ENCODE results near the gene BBS1. TPM values are rescaled to one million over a fixed set of nuclear protein-coding genes. Genes with fewer than 3 reads are reported as not detected.

Gene BBS1
- total and polyA plus RNA-seq, 4 experiments from 2014 or later = 8.9 to 41.3 (median 26.4) TPM

DNA sequence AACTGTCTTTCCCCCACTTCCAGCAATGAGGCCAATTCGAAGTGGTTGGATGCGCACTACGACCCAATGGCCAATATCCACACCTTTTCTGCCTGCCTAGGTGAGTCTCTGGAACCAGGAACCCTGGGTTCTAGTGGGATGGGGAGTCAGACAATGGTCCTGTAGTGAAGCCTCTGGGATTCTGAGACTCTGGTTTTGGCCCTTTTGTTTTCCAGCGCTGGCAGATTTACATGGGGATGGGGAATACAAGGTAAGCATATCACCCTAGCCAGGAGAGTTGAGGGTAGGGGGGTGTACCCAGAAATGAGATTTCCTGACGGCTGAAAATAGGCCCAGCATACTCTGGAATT is 530 bp downstream of the BBS1 start:
- no peaks in the 10 kb centered on the region for H3K27me3 Mint-ChIP-seq

DNA sequence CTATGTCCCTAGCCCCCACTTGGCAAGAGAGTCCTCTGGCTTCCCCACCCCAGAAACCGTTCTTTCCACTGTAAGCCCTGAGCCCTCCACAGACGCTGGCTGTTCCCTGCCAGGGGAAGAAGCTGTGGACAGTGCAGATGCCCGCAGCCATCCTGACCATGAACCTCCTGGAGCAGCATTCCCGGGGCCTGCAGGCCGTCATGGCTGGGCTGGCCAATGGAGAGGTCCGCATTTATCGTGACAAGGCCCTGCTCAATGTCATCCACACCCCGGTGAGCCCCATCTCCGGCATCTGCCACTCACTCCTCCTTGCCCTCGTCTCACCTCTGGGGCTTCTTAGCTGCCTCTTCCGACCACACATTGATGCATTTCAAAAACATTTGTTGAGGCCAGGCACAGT is 13.2 kb downstream of the BBS1 start:
- peaks cover 6% of the 10 kb centered on the region for H3K36me3 ChIP-seq (ENCODE audit: insufficient read depth, low read length)
- Mint-ChIP-seq H3K36me3 (peaks cover 36 to 41% of the 10 kb centered on the region in 2 donors), H3K9me3 (no peaks in the 10 kb centered on the region), H3K4me3 (no peak overlapping the region), H3K27me3 (no peaks in the 10 kb centered on the region), H3K4me1 (peaks cover 0 to 3% (median 0%) of the 10 kb centered on the region in 4 donors), H3K27ac (no peak overlapping the region)
- no peaks in the 10 kb centered on the region for H3K9me3 ChIP-seq (ENCODE audit: control insufficient read depth in 1 of 2, low read length in 2 of 2)
- intact Hi-C loops (cut with micrococcal nuclease) = no loop called here
- ChIA-PET CTCF (ENCODE audit: partially characterized antibody) (no interaction called here), POLR2A (ENCODE audit: partially characterized antibody) (no interaction called here)
- no peak overlapping the region for H3K4me3 ChIP-seq (ENCODE audit: low read length in 2 of 2)
- DNase-seq = no peak
- no peaks in the 10 kb centered on the region for H3K4me1 ChIP-seq (ENCODE audit: insufficient read depth, low read length)
- no peaks in the 10 kb centered on the region for H3K27me3 ChIP-seq (ENCODE audit: insufficient read depth, low read length)
- H3K27ac ChIP-seq (ENCODE audit: low read depth, low read length) = no peak overlapping the region

More for the DNA sequence above, 530 bp downstream of the BBS1 start:
- Histone ChIP-seq H3K4me3 (ENCODE audit: low read length in 2 of 2) (peak overlapping the region; percentile 90 to 94), H3K27me3 (ENCODE audit: insufficient read depth, low read length) (no peaks in the 10 kb centered on the region), H3K27ac (ENCODE audit: low read depth, low read length) (peak overlapping the region; percentile 58), H3K36me3 (ENCODE audit: insufficient read depth, low read length) (peaks cover 8% of the 10 kb centered on the region), H3K4me1 (ENCODE audit: insufficient read depth, low read length) (peaks cover 18% of the 10 kb centered on the region), H3K9me3 (ENCODE audit: control insufficient read depth in 1 of 2, low read length in 2 of 2) (no peaks in the 10 kb centered on the region)
- DNase-seq = no peak
- Mint-ChIP-seq H3K9me3 (no peaks in the 10 kb centered on the region), H3K4me1 (peaks cover 8 to 19% (median 17%) of the 10 kb centered on the region in 4 donors), H3K36me3 (peaks cover 6 to 19% of the 10 kb centered on the region in 2 donors), H3K27ac (peak overlapping the region; percentile 56 to 91 (median 81)), H3K4me3 (peak overlapping the region; percentile 86 to 91 (median 90))
- POLR2A ChIA-PET (ENCODE audit: partially characterized antibody) = interaction anchor here (0.7 to 3.5 kb wide), 7 partner anchors 31 to 927 kb away, joined by 3 to 19 read pairs (median 8); partner anchors contain the start of genes ACTN3, DPP3, PELI3 and RBM4B
- CTCF ChIA-PET (ENCODE audit: partially characterized antibody) = interaction anchor here (0.5 to 0.6 kb wide), 2 partner anchors 9 to 22 kb away, joined by 3 read pairs; no protein-coding TSS in a partner anchor
- intact Hi-C loops (cut with micrococcal nuclease) = loop anchor here (2.0 kb wide), 1 partner anchor 30 kb away; the partner anchor contains the start of gene DPP3

DNA sequence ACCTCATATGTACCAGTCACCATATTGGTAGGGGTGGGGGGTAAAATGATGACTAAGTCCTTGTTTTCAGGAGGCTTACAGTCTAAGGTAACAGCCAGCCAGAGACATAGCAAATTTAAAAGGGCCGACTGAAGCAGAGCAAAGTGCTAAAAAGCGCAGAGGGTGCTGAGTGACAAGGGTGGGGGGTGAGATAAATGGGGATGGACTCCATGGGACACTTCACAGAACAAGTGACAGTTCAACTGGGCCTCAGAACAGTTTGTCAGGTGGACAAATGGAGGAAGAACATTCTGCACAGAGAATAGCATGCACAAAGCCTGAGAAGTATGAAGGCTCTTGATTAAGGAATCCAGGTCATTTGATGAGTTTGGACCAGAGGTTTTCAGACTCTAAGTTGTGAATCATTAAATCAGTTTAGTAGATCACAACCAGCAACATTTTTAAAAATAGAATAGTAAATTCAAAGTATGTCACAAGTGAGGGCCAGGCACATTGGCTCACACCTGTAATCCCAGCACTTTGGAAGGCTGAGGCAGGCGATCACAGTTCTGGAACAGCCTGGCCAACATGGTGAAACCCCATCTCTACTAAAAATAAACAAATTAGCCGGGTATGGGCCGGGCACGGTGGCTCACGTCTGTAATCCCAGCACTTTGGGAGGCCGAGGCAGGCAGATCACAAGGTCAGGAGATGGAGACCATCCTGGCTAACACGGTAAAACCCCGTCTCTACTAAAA is 14.0 kb downstream of the BBS1 start:
- Mint-ChIP-seq H3K4me1 (peaks cover 0 to 4% (median 0%) of the 10 kb centered on the region in 4 donors), H3K36me3 (peaks cover 33 to 44% of the 10 kb centered on the region in 2 donors), H3K9me3 (no peaks in the 10 kb centered on the region), H3K4me3 (no peak overlapping the region), H3K27ac (no peak overlapping the region), H3K27me3 (no peaks in the 10 kb centered on the region)
- ChIA-PET POLR2A (ENCODE audit: partially characterized antibody) (no interaction called here), CTCF (ENCODE audit: partially characterized antibody) (no interaction called here)
- H3K4me3 ChIP-seq (ENCODE audit: low read length in 2 of 2) = no peak overlapping the region
- no peak overlapping the region for H3K27ac ChIP-seq (ENCODE audit: low read depth, low read length)
- intact Hi-C loops (cut with micrococcal nuclease) = no loop called here
- H3K36me3 ChIP-seq (ENCODE audit: insufficient read depth, low read length) = peaks cover 6% of the 10 kb centered on the region
- no peaks in the 10 kb centered on the region for H3K9me3 ChIP-seq (ENCODE audit: control insufficient read depth in 1 of 2, low read length in 2 of 2)
- no peaks in the 10 kb centered on the region for H3K4me1 ChIP-seq (ENCODE audit: insufficient read depth, low read length)
- no peak for DNase-seq
- H3K27me3 ChIP-seq (ENCODE audit: insufficient read depth, low read length) = no peaks in the 10 kb centered on the region

DNA sequence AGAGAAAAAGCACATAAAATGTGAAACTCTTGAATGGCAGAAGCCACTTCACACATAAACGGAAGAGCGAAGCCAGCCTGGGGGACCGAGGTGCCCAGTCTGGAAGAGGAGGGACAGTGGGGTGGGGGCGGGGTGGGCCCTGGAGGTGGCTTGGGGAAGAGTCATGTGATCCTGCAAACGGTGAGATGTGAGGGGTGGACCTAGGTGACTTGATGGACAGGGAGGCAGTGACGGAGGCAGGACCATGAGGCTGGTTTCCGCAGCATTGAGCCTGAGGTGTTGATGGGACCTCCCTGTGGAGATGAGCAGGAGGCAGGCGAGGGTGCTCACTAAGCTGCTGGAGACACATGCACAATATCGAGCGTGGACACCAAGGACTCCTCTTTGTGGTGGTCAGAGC is 18.6 kb downstream of the BBS1 start:
- peaks cover 22 to 32% of the 10 kb centered on the region in 2 donors for H3K36me3 Mint-ChIP-seq
- peak overlapping the region in 1 of 7 donors; percentile 29 for H3K27ac Mint-ChIP-seq

DNA sequence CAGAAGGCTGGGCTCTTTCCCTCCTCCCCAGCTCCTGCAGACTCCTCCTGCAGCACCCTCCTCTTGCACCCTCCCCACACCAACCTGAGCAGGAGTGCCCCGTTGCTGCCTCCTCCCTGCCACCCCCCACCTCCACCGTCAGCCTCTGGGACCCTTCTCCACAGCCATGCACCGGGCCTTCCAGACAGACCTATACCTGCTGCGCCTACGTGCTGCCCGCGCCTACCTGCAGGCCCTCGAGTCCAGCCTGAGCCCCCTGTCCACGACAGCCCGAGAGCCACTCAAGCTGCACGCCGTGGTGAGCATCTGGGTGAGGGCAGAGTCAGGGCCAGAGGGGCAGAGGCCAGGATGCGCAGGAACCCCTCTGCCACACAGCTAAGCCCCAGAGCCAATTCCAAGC is 19.2 kb downstream of the BBS1 start:
- DNase-seq = no peak
- Histone ChIP-seq H3K4me3 (ENCODE audit: low read length in 2 of 2) (no peak overlapping the region), H3K27me3 (ENCODE audit: insufficient read depth, low read length) (no peaks in the 10 kb centered on the region), H3K9me3 (ENCODE audit: control insufficient read depth in 1 of 2, low read length in 2 of 2) (no peaks in the 10 kb centered on the region), H3K36me3 (ENCODE audit: insufficient read depth, low read length) (peaks cover 3% of the 10 kb centered on the region), H3K27ac (ENCODE audit: low read depth, low read length) (no peak overlapping the region), H3K4me1 (ENCODE audit: insufficient read depth, low read length) (no peaks in the 10 kb centered on the region)
- H3K36me3 Mint-ChIP-seq = peaks cover 22 to 29% of the 10 kb centered on the region in 2 donors
- H3K4me3 Mint-ChIP-seq = no peak overlapping the region
- H3K27me3 Mint-ChIP-seq = no peaks in the 10 kb centered on the region
- H3K9me3 Mint-ChIP-seq = no peaks in the 10 kb centered on the region
- peaks cover 0 to 5% (median 1%) of the 10 kb centered on the region in 4 donors for H3K4me1 Mint-ChIP-seq
- CTCF ChIA-PET (ENCODE audit: partially characterized antibody) = no interaction called here
- intact Hi-C loops (cut with micrococcal nuclease) = no loop called here
- POLR2A ChIA-PET (ENCODE audit: partially characterized antibody) = interaction anchor here (1.7 kb wide), 1 partner anchor 16 kb away, joined by 7 read pairs; the partner anchor contains the start of genes ACTN3 and ZDHHC24
- no peak overlapping the region for H3K27ac Mint-ChIP-seq

More for the DNA sequence above, 18.6 kb downstream of the BBS1 start:
- no peak overlapping the region for H3K4me3 Mint-ChIP-seq
- no peaks in the 10 kb centered on the region for H3K4me1 ChIP-seq (ENCODE audit: insufficient read depth, low read length)
- no peak overlapping the region for H3K4me3 ChIP-seq (ENCODE audit: low read length in 2 of 2)
- H3K27me3 Mint-ChIP-seq = no peaks in the 10 kb centered on the region
- peaks cover 3% of the 10 kb centered on the region for H3K36me3 ChIP-seq (ENCODE audit: insufficient read depth, low read length)
- POLR2A ChIA-PET (ENCODE audit: partially characterized antibody) = no interaction called here
- no peak overlapping the region for H3K27ac ChIP-seq (ENCODE audit: low read depth, low read length)
- peaks cover 0 to 5% (median 1%) of the 10 kb centered on the region in 4 donors for H3K4me1 Mint-ChIP-seq
- H3K27me3 ChIP-seq (ENCODE audit: insufficient read depth, low read length) = no peaks in the 10 kb centered on the region
- H3K9me3 ChIP-seq (ENCODE audit: control insufficient read depth in 1 of 2, low read length in 2 of 2) = no peaks in the 10 kb centered on the region
- DNase-seq = no peak
- CTCF ChIA-PET (ENCODE audit: partially characterized antibody) = no interaction called here
- no peaks in the 10 kb centered on the region for H3K9me3 Mint-ChIP-seq
- intact Hi-C loops (cut with micrococcal nuclease) = no loop called here

DNA sequence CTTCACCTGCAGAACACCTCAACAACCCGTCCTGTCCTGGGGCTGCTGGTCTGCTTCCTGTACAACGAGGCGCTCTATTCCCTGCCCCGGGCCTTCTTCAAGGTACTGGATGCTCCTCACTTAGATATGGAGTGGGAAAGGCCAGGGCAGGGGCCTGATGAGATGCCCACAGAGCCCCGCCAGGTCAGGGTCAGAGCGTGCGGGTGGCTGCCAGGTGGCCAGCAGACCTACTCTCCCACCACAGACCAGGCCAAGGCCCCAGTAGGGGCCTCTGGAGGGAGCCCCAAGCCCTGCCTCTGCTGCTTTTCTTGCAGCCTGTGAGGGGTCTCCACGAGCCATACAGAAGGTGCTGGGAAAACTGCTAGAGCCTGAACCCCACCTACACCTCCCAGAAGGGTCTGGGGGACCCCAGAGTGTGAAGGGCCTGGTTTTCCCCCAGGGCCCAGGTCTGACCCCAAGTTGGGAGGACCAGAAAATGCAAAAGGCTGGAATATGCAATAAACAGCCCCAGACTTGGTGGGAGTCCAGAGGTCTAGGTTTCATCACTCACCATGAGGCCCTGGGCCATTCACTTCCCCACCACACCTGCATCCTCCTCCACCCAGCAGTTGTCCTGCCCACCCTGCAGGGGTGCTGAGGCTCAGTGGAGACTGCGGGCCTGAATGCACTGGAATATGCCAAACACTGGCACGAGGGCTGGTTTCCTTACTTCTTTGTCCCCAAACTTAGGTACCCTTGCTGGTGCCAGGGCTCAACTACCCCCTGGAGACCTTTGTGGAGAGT is 20.7 kb downstream of the BBS1 start:
- no peaks in the 10 kb centered on the region for H3K27me3 Mint-ChIP-seq

DNA sequence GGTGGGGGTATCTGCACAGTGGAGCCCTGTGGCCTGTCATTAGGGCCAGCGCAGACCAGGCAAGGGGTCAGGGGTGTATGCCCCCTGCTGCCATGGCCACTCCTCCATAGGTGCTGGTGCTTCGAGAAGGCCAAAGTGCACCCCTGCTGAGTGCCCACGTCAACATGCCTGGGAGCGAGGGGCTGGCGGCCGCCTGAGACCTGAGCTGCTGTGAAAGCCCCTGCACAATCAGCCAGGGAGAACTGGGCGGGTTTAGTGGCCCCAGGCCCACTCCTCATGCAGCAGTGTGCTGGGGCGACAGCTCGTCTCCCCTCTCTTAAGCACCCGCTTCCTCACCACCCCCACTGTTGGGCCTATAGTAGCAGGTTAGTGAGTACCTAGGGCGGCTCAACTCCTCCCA is 21.4 kb downstream of the BBS1 start:
- Histone ChIP-seq H3K4me3 (ENCODE audit: low read length in 2 of 2) (no peak overlapping the region), H3K4me1 (ENCODE audit: insufficient read depth, low read length) (no peaks in the 10 kb centered on the region), H3K27me3 (ENCODE audit: insufficient read depth, low read length) (no peaks in the 10 kb centered on the region), H3K9me3 (ENCODE audit: control insufficient read depth in 1 of 2, low read length in 2 of 2) (no peaks in the 10 kb centered on the region), H3K36me3 (ENCODE audit: insufficient read depth, low read length) (peaks cover 4% of the 10 kb centered on the region), H3K27ac (ENCODE audit: low read depth, low read length) (no peak overlapping the region)
- Mint-ChIP-seq H3K4me3 (no peak overlapping the region), H3K4me1 (peaks cover 0 to 5% (median 1%) of the 10 kb centered on the region in 4 donors), H3K36me3 (peaks cover 22 to 30% of the 10 kb centered on the region in 2 donors), H3K27me3 (no peaks in the 10 kb centered on the region), H3K9me3 (no peaks in the 10 kb centered on the region), H3K27ac (peak overlapping the region in 2 of 7 donors; percentile 15 to 37)
- CTCF ChIA-PET (ENCODE audit: partially characterized antibody) = interaction anchor here (1.3 kb wide), 1 partner anchor 21 kb away, joined by 3 read pairs; the partner anchor contains the start of gene BBS1
- intact Hi-C loops (cut with micrococcal nuclease) = no loop called here
- no peak for DNase-seq
- POLR2A ChIA-PET (ENCODE audit: partially characterized antibody) = no interaction called here

More for the DNA sequence above, 20.7 kb downstream of the BBS1 start:
- Histone ChIP-seq H3K27me3 (ENCODE audit: insufficient read depth, low read length) (no peaks in the 10 kb centered on the region), H3K4me1 (ENCODE audit: insufficient read depth, low read length) (no peaks in the 10 kb centered on the region), H3K36me3 (ENCODE audit: insufficient read depth, low read length) (peaks cover 3% of the 10 kb centered on the region), H3K27ac (ENCODE audit: low read depth, low read length) (no peak overlapping the region), H3K4me3 (ENCODE audit: low read length in 2 of 2) (no peak overlapping the region), H3K9me3 (ENCODE audit: control insufficient read depth in 1 of 2, low read length in 2 of 2) (no peaks in the 10 kb centered on the region)
- intact Hi-C loops (cut with micrococcal nuclease) = no loop called here
- CTCF ChIA-PET (ENCODE audit: partially characterized antibody) = no interaction called here
- DNase-seq = no peak
- Mint-ChIP-seq H3K9me3 (no peaks in the 10 kb centered on the region), H3K27ac (no peak overlapping the region), H3K36me3 (peaks cover 25 to 31% of the 10 kb centered on the region in 2 donors), H3K4me3 (no peak overlapping the region), H3K4me1 (peaks cover 0 to 5% (median 1%) of the 10 kb centered on the region in 4 donors)
- POLR2A ChIA-PET (ENCODE audit: partially characterized antibody) = interaction anchor here (1.7 kb wide), 1 partner anchor 15 kb away, joined by 7 read pairs; the partner anchor contains the start of genes ACTN3 and ZDHHC24
